Measurements from ENCODE around the gene MYCBPAP.

- TF ChIP-seq CTCF (conservative IDR thresholded peaks at IDR 0.05; ENCODE audit: low read depth, low read length): no peak
- TF ChIP-seq EZH2 (IDR thresholded peaks at IDR 0.05; ENCODE audit: low read length, unreplicated experiment): no peak
Observed at GRCh38 chr17:50474523-50474922, 33.7 kb upstream of the MYCBPAP start.

All from PC-3 (cell line).